SHP77 treated with DMSO at 0.1 percent for 48 hours (cell line): Measurements from ENCODE around the gene PAH.
A peak's percentile ranks its signal among the peaks of the same experiment; 100 is the strongest.

ENCODE experiments used
- DNase-seq: peaks from one replicate; lab custom pipeline; 2025; lab: John Stamatoyannopoulos, UW

PAH gene

GRCh38 chr12:102917026-102917787 is at the start of gene PAH:
Gene PAH, minus strand, starts transcription at chr12:102917244. Its CDS starts 114 bp downstream, at chr12:102917130.
- no peak for DNase-seq

DNA sequence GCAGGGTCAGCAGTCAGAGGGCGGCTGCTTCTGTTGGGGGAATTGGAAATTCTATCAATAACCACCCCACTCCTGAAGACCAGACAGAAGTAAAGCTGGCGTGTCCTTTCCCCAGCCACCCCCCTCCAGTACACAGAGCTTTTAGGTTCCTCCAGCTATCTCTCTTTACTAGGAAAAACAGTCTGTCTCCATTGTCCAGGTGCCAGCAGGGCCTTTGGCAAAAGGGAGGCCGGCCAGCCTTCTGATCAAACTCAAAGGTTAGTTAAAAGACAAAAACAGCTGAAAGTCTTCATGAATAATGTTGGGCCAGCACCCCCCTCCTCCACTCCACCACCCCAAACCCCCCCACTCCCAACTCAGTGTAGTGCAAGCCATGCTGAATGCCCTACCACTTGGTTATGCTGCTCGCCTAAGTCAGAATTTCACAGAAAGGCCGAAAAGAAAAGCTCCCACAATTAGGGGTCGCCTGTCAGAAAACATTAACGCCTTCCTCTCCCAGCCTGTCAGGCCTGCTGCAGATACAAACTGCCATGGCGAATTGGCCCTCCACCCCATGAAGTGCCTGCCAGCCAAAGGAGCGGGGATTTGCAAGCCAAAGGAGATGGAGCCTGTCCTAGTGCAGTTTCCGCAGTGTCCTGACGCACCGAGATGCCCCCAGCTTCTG is 49.3 kb upstream of the PAH start:
- no peak for DNase-seq

- DNase-seq, result no peak
These were observed 48.5 kb upstream of the PAH start for GRCh38 chr12:102965281-102966155.

GRCh38 chr12:102964872-102965271 is 47.8 kb upstream of the PAH start:
- DNase-seq, result peak; percentile 38

- DNase-seq, result no peak
These were observed 46.8 kb upstream of the PAH start for GRCh38 chr12:102963796-102964195.

GRCh38 chr12:102962986-102963385 is 45.9 kb upstream of the PAH start:
- no peak for DNase-seq

- peak; percentile 27 for DNase-seq
These were observed 45.5 kb upstream of the PAH start for GRCh38 chr12:102962532-102962931.

GRCh38 chr12:102961466-102961855 is 44.4 kb upstream of the PAH start:
- DNase-seq, result peak; percentile 88

GRCh38 chr12:102960766-102961465 is 43.9 kb upstream of the PAH start:
- peak; percentile 71 for DNase-seq

DNA sequence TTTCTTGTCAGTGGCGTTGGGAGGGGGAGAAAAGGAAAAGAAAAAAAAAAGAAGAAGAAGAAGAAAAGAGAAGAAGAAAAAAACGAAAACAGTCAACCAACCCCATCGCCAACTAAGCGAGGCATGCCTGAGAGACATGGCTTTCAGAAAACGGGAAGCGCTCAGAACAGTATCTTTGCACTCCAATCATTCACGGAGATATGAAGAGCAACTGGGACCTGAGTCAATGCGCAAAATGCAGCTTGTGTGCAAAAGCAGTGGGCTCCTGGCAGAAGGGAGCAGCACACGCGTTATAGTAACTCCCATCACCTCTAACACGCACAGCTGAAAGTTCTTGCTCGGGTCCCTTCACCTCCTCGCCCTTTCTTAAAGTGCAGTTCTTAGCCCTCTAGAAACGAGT is 42.3 kb upstream of the PAH start:
- no peak for DNase-seq

DNA sequence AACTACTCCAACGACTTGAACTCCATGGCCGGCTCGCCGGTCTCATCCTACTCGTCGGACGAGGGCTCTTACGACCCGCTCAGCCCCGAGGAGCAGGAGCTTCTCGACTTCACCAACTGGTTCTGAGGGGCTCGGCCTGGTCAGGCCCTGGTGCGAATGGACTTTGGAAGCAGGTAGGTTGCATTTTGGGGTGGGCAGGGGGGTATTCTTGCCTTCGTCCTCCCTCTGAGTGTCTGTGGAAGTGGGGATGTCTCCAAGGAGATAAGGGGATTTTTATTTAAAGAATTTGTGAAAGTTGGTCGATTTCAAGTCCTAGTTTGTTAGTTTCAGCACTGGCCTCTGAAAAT is 41.8 kb upstream of the PAH start:
- DNase-seq, result no peak

- DNase-seq, result no peak
These were observed 41.2 kb upstream of the PAH start for GRCh38 chr12:102958073-102958829.

GRCh38 chr12:102957339-102958050 is 40.5 kb upstream of the PAH start, which contains the start of gene ASCL1:
Gene ASCL1, plus strand, starts transcription at chr12:102957674. Its CDS starts 571 bp downstream, at chr12:102958245.
- peak; percentile 88 for DNase-seq

DNA sequence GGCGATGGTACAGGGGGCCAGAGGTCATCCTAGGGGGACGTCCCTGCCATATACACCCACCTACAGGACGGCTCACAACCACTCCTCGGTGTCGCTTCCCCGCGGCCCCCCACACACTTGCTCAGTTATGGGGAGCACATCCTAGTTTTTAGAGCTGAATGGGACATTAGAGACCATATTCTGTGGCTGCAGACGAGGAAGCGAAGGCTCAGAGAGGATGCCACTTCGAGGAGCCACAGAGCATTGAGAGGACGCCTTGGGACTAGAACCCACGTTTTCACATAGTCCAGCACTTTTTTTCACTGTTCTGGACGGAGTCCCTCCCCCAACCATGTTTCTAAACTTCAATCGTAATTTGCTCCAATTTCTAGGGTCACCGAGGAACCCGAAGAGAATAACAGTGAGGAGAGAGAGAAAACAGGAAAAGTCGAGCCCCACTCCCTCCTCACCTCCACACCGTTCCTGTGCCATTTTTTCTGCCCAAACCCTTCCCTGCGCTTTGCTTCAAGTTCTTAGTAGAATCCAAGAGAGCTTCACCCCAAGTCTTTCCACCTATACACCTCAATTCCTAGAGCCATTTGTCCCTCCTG is 39.8 kb upstream of the PAH start:
- DNase-seq, result no peak

DNA sequence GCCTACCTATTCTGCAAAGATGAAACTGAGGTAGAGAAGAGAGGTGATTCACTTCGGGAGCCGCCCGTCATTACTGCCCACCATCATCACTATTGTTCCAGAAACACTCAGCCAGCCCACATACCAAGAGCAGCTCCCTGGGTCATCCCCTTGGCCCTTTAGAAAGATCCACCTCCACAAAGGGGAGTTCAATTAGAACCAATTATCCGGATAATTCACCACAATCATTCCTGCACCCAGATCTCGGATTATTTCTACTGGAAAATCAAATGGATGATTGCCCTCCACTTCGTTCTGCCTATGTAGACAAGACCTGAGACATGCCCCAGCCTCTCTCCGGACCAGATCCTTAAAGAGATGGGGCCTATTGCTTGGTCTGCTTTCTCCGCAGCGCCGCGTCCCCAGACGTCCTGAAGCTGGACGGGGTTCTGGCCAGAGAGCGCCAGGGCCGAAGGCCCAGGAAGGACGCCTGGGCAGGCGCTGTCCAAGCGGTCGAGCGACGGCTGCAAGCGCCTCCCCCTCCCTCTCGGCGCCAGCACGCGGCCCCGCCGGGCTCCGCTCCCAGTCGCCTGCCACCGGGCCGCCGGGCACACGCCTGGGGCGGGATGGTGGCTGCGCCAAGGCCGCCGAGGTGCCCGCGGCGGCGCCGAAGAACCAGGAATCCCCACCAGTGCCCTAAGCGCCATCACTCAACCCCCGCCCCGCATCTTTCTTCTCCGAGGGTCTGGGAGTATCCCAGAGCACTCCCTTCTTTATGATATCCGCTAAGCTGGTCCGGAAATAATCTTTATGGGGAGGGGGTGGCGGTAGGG is 39.1 kb upstream of the PAH start:
- DNase-seq, result peak; percentile 23

DNA sequence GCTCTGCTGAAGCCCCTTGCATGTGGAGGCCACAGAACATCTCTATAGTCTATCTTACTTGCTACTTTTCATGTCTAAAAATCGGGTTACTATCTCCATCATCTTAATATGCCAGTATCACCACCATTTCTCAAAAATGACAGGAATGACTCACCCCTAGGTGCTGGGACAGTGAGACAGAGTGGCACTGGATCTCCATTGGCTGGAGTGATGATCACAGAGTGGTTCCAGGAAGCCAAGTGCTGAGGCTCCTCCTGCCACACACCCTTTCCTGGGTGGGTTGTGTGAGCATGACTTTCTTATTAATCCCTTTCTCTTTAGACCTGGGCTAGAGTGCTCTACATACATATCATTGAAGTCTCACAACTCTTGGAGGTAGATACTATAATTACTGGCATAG is 37.1 kb upstream of the PAH start:
- peak; percentile 18 for DNase-seq

DNA sequence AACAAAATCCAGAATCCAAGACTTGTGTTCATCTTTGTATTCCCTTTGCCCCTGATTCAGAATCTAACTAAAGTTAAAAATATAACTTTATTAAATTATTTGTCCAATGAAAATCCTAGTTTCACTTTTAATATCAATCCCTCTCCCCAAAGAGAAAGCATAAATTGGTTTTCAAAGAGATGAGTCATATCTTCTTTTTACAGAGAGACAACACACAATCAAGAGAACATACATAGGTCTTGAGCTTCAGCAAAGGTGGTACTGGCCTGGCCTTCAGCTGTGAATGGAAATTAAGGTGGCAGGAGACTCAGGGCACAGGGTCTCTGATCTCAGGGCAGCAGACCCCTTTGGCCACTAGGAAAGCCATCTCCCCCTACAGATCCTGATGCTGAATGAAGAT is 36.2 kb upstream of the PAH start:
- no peak for DNase-seq

DNA sequence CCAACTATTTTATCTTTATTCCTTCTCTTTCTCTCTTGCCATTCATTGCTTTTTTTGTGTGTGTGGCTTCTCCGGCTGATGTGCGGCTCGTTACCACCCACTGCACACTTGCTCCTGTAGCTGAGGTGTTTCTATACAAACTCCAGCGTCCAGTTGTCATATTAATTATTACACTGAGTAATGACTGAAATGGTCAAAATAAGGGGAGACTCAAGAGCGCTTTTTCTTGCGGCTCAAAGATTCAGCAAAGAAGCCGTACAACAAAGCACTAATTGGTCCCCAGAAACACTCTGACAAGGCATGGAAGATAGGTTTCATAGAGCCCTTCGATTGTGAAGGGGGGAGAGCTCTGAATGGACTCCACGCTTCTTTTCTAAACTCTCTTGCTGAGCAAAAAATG is 34.8 kb upstream of the PAH start:
- peak; percentile 15 for DNase-seq

DNA sequence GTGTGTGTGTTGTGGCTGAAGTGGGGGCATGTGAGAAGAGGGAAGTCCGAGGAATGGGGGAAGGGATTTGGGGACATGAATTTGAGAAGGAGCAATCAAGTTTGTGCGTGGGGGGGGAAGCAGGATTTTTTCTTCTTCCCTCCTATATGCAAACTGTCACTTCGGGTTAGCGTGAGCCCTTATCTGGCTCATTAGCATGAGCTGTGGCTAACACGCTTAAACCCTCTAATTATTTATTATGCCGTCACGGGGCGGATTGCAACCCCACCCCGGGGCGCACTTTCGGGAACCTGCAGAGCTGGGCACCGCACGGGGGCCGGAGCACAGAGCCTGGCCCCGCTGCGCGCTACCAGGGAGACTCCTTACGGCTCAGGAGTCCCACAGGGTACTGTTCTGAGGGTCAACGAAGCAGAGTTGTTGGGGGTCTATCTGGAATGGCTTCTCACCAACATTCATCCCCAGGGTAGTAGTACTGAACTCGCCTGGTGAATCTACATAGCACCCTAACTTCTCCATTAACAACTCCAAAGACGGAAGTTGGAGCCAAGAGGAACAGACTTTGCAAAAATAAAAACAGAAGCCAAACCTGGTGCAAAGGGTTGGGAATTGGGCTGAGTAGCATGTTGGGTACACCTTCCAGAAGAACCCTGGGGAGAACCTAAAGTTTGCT is 34.0 kb upstream of the PAH start:
- no peak for DNase-seq
